ENCODE data around the gene SMIM3. TPM values are rescaled to one million over a fixed set of nuclear protein-coding genes. Genes with fewer than 3 reads are reported as not detected.

SMIM3 gene
- total and polyA plus RNA-seq, 2 of the 13 experiments (the other 11 are each of a cell fraction or from before 2014, with no cell fraction given), result 11.6 to 96.7 TPM

DNA sequence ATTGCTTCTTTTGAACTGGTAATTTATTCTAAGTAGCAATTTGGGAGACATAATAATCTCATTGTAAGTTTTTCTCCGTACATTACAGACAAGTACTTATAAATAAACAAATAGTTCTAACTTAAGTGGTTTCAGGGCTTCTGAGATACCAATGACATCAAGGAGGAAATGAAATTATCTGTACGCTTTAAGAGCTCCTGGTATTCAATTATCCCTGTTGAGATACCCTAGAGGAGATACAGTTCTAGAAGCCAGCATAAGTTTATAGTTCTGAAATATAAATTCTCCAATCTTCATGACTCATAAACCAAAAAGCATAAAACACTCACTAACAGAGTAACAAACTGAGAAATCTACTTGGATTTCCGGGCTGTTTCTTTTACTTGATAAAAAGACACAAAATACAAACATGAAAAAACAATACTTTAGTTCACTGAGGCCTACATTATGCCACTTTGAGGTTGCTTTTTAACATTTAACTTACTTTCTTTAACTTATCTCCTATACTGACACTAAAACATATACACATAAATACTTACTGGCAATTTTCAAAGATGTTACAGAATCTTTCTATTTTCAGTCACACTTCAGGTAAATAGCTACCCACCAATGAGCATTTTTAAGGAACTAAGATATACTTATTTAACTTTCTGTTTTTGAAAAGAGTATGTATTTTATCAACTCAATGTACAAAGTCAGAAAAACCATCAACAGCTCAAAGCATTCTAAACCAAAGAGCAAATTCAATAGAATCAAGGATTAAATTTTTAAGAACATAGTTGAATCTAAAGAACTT lies 27.3 kb upstream of the SMIM3 start:
- Histone ChIP-seq H3K36me3 (replicated peaks in 1 of 2; ENCODE audit: control insufficient read depth in 1 of 2, insufficient read depth in 2 of 2, low read length in 2 of 2) (peaks cover 8 to 44% of the 10 kb centered on the region in 2 experiments), H3K27me3 (ENCODE audit: control insufficient read depth in 1 of 2, insufficient read depth in 2 of 2, low read length in 2 of 2) (no peaks in the 10 kb centered on the region), H3K9me3 (ENCODE audit: low read length) (no peaks in the 10 kb centered on the region), H3K9ac (ENCODE audit: insufficient read depth, low read depth, low read length) (no peak overlapping the region), H3K4me1 (ENCODE audit: insufficient read depth, low read length) (peaks cover 12% of the 10 kb centered on the region; the same call in 1 of the 2 replicates), H3K4me2 (ENCODE audit: low read depth, low read length) (no peak overlapping the region), H2AFZ (ENCODE audit: low read length) (no peak overlapping the region), H3K79me2 (ENCODE audit: insufficient read depth, low read length) (peaks cover 32% of the 10 kb centered on the region), H3K27ac (ENCODE audit: extremely low read length, insufficient read depth, low read length) (no peak overlapping the region), H4K20me1 (ENCODE audit: insufficient read depth, low read length) (no peaks in the 10 kb centered on the region; the same call in 1 of the 2 replicates), H3K4me3 (replicated peaks in 1 of 3; ENCODE audit: insufficient read depth in 1 of 3, low read depth in 2 of 3, low read length in 3 of 3) (no peak overlapping the region)
- ChIA-PET CTCF (ENCODE audit: low intra/inter-chr PET ratio, low total read pairs) (no interaction called here), POLR2A (no interaction called here)
- BruUV-seq (replicated peaks), result no TSS peak
- WGBS (ENCODE audit: low lambda C conversion rate), result 81% methylated on average over 3 of the region's 3 CpGs
- in situ Hi-C loops (cut with HindIII; ENCODE audit: extremely low pct_ligation_motif_present, low pct_unique_long_range_greater_than_20kb), result no loop called here
- TF ChIP-seq RARA (CRISPR knock-in tag; IDR thresholded peaks at IDR 0.05) (no peak), ZNF672 (CRISPR knock-in tag; IDR thresholded peaks at IDR 0.05) (no peak), SMAD9 (CRISPR knock-in tag; IDR thresholded peaks at IDR 0.05) (no peak), ZNF382 (CRISPR knock-in tag; IDR thresholded peaks at IDR 0.05; ENCODE audit: borderline replicate concordance) (no peak), ZMYM3 (CRISPR knock-in tag; IDR thresholded peaks at IDR 0.05) (no peak)
- intact Hi-C loops (cut with micrococcal nuclease; ENCODE audit: unreplicated experiment), result no loop called here
- DNase-seq (ENCODE audit: low spot score) (no peak), FAIRE-seq (no peak), ATAC-seq (no peak)

DNA sequence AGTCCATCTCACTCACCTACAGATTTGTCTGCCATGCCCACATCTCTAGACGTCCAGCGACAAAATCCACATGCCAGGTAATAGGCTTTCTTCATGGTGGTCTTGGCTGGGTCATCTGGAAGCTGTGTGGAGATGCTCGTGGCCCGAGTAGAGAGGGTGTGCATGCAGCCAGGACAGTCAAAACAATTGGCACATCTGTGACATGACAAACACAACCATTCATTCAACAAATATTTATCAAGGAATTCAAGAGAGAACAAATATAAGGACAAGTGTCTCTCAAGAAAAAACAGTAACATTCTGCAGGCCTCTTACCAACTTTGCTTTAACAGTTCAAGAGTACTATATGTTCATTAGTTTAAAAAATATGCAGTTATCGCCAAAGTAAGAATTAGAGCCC lies 25.1 kb upstream of the SMIM3 start:
- in situ Hi-C loops (cut with HindIII; ENCODE audit: extremely low pct_ligation_motif_present, low pct_unique_long_range_greater_than_20kb), result no loop called here
- no peak overlapping the region for H3K4me3 ChIP-seq (replicated peaks in 1 of 3; ENCODE audit: insufficient read depth in 1 of 3, low read depth in 2 of 3, low read length in 3 of 3)
- H3K4me2 ChIP-seq (ENCODE audit: low read depth, low read length), result no peak overlapping the region
- H3K9me3 ChIP-seq (ENCODE audit: low read length), result no peaks in the 10 kb centered on the region
- DNase-seq (ENCODE audit: low spot score) (no peak), FAIRE-seq (no peak), ATAC-seq (no peak)
- no peak overlapping the region for H3K27ac ChIP-seq (ENCODE audit: extremely low read length, insufficient read depth, low read length)
- intact Hi-C loops (cut with micrococcal nuclease; ENCODE audit: unreplicated experiment), result no loop called here
- H3K9ac ChIP-seq (ENCODE audit: insufficient read depth, low read depth, low read length), result no peak overlapping the region
- ChIA-PET POLR2A (no interaction called here), CTCF (ENCODE audit: low intra/inter-chr PET ratio, low total read pairs) (no interaction called here)
- H3K36me3 ChIP-seq (replicated peaks in 1 of 2; ENCODE audit: control insufficient read depth in 1 of 2, insufficient read depth in 2 of 2, low read length in 2 of 2), result peaks cover 8 to 44% of the 10 kb centered on the region in 2 experiments
- H4K20me1 ChIP-seq (ENCODE audit: insufficient read depth, low read length), result no peaks in the 10 kb centered on the region; the same call in 1 of the 2 replicates
- 94% methylated on average over 5 of the region's 5 CpGs for WGBS (ENCODE audit: low lambda C conversion rate)
- no TSS peak for BruUV-seq (replicated peaks)
- H3K4me1 ChIP-seq (ENCODE audit: insufficient read depth, low read length), result peaks cover 20% of the 10 kb centered on the region
- H3K79me2 ChIP-seq (ENCODE audit: insufficient read depth, low read length), result peaks cover 50% of the 10 kb centered on the region
- no peak overlapping the region for H2AFZ ChIP-seq (ENCODE audit: low read length)
- no peaks in the 10 kb centered on the region for H3K27me3 ChIP-seq (ENCODE audit: control insufficient read depth in 1 of 2, insufficient read depth in 2 of 2, low read length in 2 of 2)
- no peak for TF ChIP-seq ZNF878 (CRISPR knock-in tag; IDR thresholded peaks at IDR 0.05)
- no peak for TF ChIP-seq IRX3 (CRISPR knock-in tag; IDR thresholded peaks at IDR 0.05; ENCODE audit: borderline replicate concordance, low read depth)
- no peak for TF ChIP-seq BRCA1 (CRISPR knock-in tag; IDR thresholded peaks at IDR 0.05)
- no peak for TF ChIP-seq ZNF713 (CRISPR knock-in tag; IDR thresholded peaks at IDR 0.05)
- TF ChIP-seq TFDP1 (CRISPR knock-in tag; IDR thresholded peaks at IDR 0.05; ENCODE audit: borderline replicate concordance), result no peak
- no peak for TF ChIP-seq GTF3A (CRISPR knock-in tag; conservative IDR thresholded peaks at IDR 0.05)
- no peak for TF ChIP-seq ZBTB20 (CRISPR knock-in tag; IDR thresholded peaks at IDR 0.05; ENCODE audit: borderline replicate concordance, low read depth)
- TF ChIP-seq SP5 (CRISPR knock-in tag; IDR thresholded peaks at IDR 0.05; ENCODE audit: borderline replicate concordance, low read depth), result no peak
- no peak for TF ChIP-seq UBTF (CRISPR knock-in tag; IDR thresholded peaks at IDR 0.05)
- no peak for TF ChIP-seq ZNF431 (CRISPR knock-in tag; IDR thresholded peaks at IDR 0.05; ENCODE audit: borderline replicate concordance, low read depth)
- no peak for TF ChIP-seq ZNF879 (CRISPR knock-in tag; IDR thresholded peaks at IDR 0.05)

Data from HepG2 (cell line).